ENCODE data around the gene SMG6. TPM values are rescaled to one million over a fixed set of nuclear protein-coding genes. Genes with fewer than 3 reads are reported as not detected.

SMG6 gene
- total RNA-seq, 1 donor from 2014 or later = 34.7 TPM

- no peak for DNase-seq (ENCODE audit: low read depth)
- no peak for TF ChIP-seq CTCF (IDR thresholded peaks at IDR 0.05; ENCODE audit: insufficient read depth, low read length, poor library complexity, severe bottlenecking)
- Histone ChIP-seq H3K4me3 (ENCODE audit: low read depth, low read length) (no peak overlapping the region), H3K36me3 (ENCODE audit: control insufficient read depth, insufficient read depth, low read length) (no peaks in the 10 kb centered on the region), H3K27me3 (ENCODE audit: control insufficient read depth, insufficient read depth, low read length) (peaks cover 69% of the 10 kb centered on the region)
Observed at GRCh38 chr17:2023692-2024571, 279.7 kb downstream of the SMG6 start.

DNA sequence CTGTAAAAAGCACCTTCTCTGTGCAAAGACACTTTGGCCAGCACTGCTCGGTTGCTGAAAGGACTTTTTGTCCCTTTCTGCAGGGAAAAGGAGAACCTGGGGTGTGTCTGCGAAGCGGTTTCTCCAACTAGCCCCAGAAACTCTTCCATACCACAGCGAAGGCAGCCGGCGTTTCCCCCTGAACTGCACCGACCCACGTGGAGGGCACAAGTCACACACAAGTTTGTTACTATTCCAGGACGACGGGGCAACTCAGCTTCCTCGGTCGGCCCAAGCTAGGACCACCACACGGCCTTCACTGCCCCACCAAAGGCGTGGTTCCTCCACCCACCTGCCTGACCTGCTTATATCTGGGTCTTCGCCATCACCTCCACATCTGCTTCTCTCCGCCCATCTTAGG, 280.3 kb downstream of the SMG6 start:
- no peak for TF ChIP-seq CTCF (IDR thresholded peaks at IDR 0.05; ENCODE audit: insufficient read depth, low read length, poor library complexity, severe bottlenecking)
- H3K36me3 ChIP-seq (ENCODE audit: control insufficient read depth, insufficient read depth, low read length) = no peaks in the 10 kb centered on the region
- peaks cover 72% of the 10 kb centered on the region for H3K27me3 ChIP-seq (ENCODE audit: control insufficient read depth, insufficient read depth, low read length)
- no peak overlapping the region for H3K4me3 ChIP-seq (ENCODE audit: low read depth, low read length)
- no peak for DNase-seq (ENCODE audit: low read depth)

DNA sequence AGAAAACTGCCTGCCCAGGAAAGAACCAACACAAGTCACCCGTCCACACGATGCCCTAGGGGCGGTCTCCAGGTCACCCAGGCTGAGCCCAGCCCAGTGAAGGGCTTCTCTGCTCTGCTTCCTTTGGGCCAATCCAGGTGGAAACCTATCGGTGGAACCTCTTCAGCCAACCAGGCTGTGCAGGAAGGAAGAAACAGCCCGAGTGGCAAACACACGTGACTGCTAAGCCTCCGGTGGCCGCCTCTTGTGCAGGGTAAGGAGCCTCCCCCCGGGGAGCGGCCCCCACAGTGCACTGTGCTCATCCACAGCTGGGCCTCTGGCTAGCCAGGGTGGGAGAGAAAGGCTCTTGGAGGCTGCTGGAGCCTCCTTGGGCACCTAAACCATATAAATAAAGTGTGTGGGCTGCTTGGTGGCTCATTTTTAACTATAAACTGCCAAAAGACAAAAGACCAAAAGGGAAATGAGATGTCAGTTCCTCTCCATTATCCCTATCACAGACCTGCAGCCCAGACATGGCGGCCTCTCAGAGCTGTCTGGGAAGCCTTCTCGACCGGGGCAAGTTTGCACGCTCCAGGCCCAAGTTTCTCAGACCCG, 280.8 kb downstream of the SMG6 start:
- no peaks in the 10 kb centered on the region for H3K36me3 ChIP-seq (ENCODE audit: control insufficient read depth, insufficient read depth, low read length)
- no peak for TF ChIP-seq CTCF (IDR thresholded peaks at IDR 0.05; ENCODE audit: insufficient read depth, low read length, poor library complexity, severe bottlenecking)
- DNase-seq (ENCODE audit: low read depth) = no peak
- H3K4me3 ChIP-seq (ENCODE audit: low read depth, low read length) = no peak overlapping the region
- H3K27me3 ChIP-seq (ENCODE audit: control insufficient read depth, insufficient read depth, low read length) = peaks cover 77% of the 10 kb centered on the region

GRCh38 chr17:2020721-2021120, 282.9 kb downstream of the SMG6 start:
- Histone ChIP-seq H3K36me3 (ENCODE audit: control insufficient read depth, insufficient read depth, low read length) (no peaks in the 10 kb centered on the region), H3K4me3 (ENCODE audit: low read depth, low read length) (no peak overlapping the region), H3K27me3 (ENCODE audit: control insufficient read depth, insufficient read depth, low read length) (peaks cover 80% of the 10 kb centered on the region)
- TF ChIP-seq CTCF (IDR thresholded peaks at IDR 0.05; ENCODE audit: insufficient read depth, low read length, poor library complexity, severe bottlenecking) = no peak
- no peak for DNase-seq (ENCODE audit: low read depth)

GRCh38 chr17:2019723-2020122, 283.9 kb downstream of the SMG6 start:
- TF ChIP-seq CTCF (IDR thresholded peaks at IDR 0.05; ENCODE audit: insufficient read depth, low read length, poor library complexity, severe bottlenecking) = no peak
- no peak for DNase-seq (ENCODE audit: low read depth)
- Histone ChIP-seq H3K27me3 (ENCODE audit: control insufficient read depth, insufficient read depth, low read length) (peaks cover 79% of the 10 kb centered on the region), H3K4me3 (ENCODE audit: low read depth, low read length) (no peak overlapping the region), H3K36me3 (ENCODE audit: control insufficient read depth, insufficient read depth, low read length) (no peaks in the 10 kb centered on the region)

All from kidney epithelial cell (primary cell).